RPMI8226 (cell line): ENCODE data around the gene MAP3K19.
A peak's percentile ranks its signal among the peaks of the same experiment; 100 is the strongest.
"Not testable (repeated sequence)": the region's sequence is repeated elsewhere in the genome, so short reads cannot be mapped to it uniquely, and the experiment has no call there.

Experiments used
- DNase-seq: peaks from one replicate; pipeline ENCODE4 v3.0.0-alpha.2; 2015

The MAP3K19 gene

GRCh38 chr2:135052042-135052876 lies 5.0 kb upstream of the MAP3K19 start, which contains the start of gene RAB3GAP1:
Gene RAB3GAP1, plus strand, starts transcription at chr2:135052292. Its CDS starts 16 bp downstream, at chr2:135052308.
- DNase-seq, result peak; percentile 87

- no peak for DNase-seq
These were observed 3.4 kb upstream of the MAP3K19 start for GRCh38 chr2:135050684-135051083.

- no peak for DNase-seq
These were observed 2.9 kb upstream of the MAP3K19 start for GRCh38 chr2:135050132-135050531.

- DNase-seq, result no peak
These were observed 875 bp upstream of the MAP3K19 start for GRCh38 chr2:135048122-135048521.

- no peak for DNase-seq
These were observed 3.9 kb downstream of the MAP3K19 start for GRCh38 chr2:135043345-135043744.

GRCh38 chr2:135037831-135038230 lies 9.4 kb downstream of the MAP3K19 start:
- DNase-seq, result no peak

GRCh38 chr2:135033216-135033615 lies 14.0 kb downstream of the MAP3K19 start:
- not testable (repeated sequence) for DNase-seq

GRCh38 chr2:135030826-135031225 lies 16.4 kb downstream of the MAP3K19 start:
- DNase-seq, result peak; percentile 17

- DNase-seq, result no peak
These were observed 17.6 kb downstream of the MAP3K19 start for GRCh38 chr2:135029481-135030134.

GRCh38 chr2:135023886-135024485 lies 23.3 kb downstream of the MAP3K19 start:
- no peak for DNase-seq

- DNase-seq, result no peak
These were observed 24.0 kb downstream of the MAP3K19 start for GRCh38 chr2:135022952-135023880.

- no peak for DNase-seq
These were observed 25.6 kb downstream of the MAP3K19 start for GRCh38 chr2:135021618-135022017.

- no peak for DNase-seq
These were observed 35.6 kb downstream of the MAP3K19 start for GRCh38 chr2:135011633-135012032.

- no peak for DNase-seq
These were observed 36.9 kb downstream of the MAP3K19 start for GRCh38 chr2:135010200-135010942.

GRCh38 chr2:135009339-135009738 lies 37.9 kb downstream of the MAP3K19 start:
- no peak for DNase-seq

- DNase-seq, result no peak
These were observed 41.5 kb downstream of the MAP3K19 start for GRCh38 chr2:135005753-135006152.

GRCh38 chr2:135004005-135004746 lies 43.1 kb downstream of the MAP3K19 start:
- DNase-seq, result peak; percentile 77

- no peak for DNase-seq
These were observed 44.4 kb downstream of the MAP3K19 start for GRCh38 chr2:135002836-135003235.

- DNase-seq, result no peak
These were observed 47.7 kb downstream of the MAP3K19 start for GRCh38 chr2:134999521-134999920.

GRCh38 chr2:134988994-134989605 lies 58.1 kb downstream of the MAP3K19 start:
- no peak for DNase-seq

GRCh38 chr2:134985061-134985460 lies 62.2 kb downstream of the MAP3K19 start:
- no peak for DNase-seq
